A549 (cell line): ENCODE data around the gene MYRF.

Experiments
- BCL3 ChIP-seq: fragments of >200 bp; sonication (Bioruptor Twin); formaldehyde crosslinking; IDR thresholded peaks from 3 replicates; pipeline ENCODE4 v1.6.1; 2016
- CHD4 ChIP-seq: fragments of 200-600 bp; sonication (generic); IDR thresholded peaks from 2 replicates; pipeline ENCODE4 v1.6.1; 2016; ENCODE audit warnings: antibody characterized with exemption, mild to moderate bottlenecking, borderline replicate concordance
- CTCF ChIP-seq: fragments of >200 bp; sonication (Bioruptor Twin); formaldehyde crosslinking; IDR thresholded peaks from 3 replicates; pipeline ENCODE4 v1.5.1; 2016
- MAFK ChIP-seq: fragments of 450-650 bp; IDR thresholded peaks from 2 replicates; pipeline ENCODE4 v1.6.1; 2014; ENCODE audit not compliant: partially characterized antibody
- POLR2A ChIP-seq: IDR thresholded peaks from 2 replicates; pipeline ENCODE4 v1.6.1; 2012; ENCODE audit warnings: mild to moderate bottlenecking, low read length

GRCh38 chr11:61836193-61836592 lies 83.8 kb downstream of the MYRF start:
- TF ChIP-seq CTCF (no peak), BCL3 (no peak), CHD4 (no peak), POLR2A (no peak), MAFK (no peak)
